COLO668 (cell line): ENCODE results near the gene MGAT3.

Source experiments
- DNase-seq: peaks from one replicate; lab custom pipeline; 2025; ENCODE audit not compliant: unreplicated experiment; lab: John Stamatoyannopoulos, UW

Gene MGAT3

DNA sequence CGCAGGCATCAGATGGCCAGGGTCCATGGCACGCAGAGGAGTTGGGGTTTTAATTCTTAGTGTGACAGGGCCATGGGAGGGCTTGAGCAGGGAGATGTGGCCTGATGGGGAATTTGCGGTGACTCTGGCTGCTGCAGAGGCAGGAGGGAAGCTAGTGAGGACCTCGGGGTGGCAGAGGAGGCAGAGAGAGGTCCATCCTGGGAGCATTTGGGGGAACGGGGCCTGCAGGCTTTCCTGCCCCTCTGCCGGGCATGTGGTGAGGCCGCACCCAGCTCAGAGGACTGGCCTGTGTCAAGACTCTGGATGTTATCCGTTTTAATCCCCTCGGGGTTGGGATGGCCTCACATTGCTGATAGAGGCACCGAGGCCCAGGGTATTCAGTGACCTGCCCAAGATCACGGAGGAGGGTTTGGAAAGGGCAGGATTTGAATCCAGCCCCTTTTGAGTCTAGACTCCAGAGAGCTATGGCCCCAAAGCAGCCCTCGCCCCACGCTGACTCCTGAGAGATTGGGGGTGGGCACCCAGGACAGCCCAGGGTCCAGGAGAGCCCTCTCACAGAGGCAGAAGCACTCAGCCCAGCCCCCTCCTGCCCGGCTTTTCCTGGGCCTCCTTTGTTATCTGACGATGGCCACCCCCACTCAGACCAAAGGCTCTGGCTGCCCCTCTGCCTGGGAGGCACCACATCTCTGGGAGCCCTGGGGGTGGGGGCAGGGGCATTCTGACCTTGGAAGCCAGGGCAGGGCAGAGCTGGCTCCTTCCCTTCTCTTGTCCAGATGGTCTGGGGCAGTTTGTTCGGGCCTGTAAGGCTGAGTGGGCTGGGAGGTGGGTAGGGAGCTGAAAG, 13.9 kb downstream of the MGAT3 start:
- DNase-seq, result no peak

DNA sequence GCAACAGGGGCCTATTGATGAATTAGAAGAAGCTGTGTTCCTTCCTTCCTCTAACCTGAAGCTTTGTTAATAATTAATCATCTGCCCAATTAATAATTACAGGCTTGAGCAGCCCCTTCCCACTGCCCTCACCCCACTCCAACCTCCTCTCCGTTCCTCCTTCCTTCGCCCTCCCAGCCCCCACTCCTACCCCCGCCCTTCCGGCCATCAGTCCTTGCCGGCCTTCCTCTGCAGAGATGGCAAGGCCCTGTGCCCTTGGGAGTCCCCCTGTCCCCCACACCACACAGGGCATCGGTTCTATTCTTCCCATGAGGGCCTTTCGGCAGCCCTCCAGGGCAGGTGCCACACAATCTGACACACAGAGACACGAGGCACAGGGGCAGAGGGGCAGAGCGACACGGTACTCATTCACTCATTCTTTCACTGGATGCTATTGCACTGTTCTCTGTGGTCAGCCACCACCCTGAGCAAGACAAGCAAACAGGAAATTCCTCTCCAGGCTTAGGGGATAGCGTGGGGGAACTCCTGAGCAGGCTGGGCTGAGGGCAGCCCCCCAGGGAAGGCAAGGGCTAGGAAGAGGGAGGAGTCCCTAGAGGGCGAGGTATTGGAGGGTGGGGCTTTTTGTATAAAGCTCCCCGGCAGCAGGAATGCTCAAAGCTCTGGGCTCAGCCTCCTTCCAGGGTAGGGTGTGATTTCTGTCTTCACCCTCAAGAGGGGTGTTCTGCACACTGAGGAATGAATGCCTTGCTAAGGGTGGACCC, 14.7 kb downstream of the MGAT3 start:
- peak; percentile 13 for DNase-seq

DNA sequence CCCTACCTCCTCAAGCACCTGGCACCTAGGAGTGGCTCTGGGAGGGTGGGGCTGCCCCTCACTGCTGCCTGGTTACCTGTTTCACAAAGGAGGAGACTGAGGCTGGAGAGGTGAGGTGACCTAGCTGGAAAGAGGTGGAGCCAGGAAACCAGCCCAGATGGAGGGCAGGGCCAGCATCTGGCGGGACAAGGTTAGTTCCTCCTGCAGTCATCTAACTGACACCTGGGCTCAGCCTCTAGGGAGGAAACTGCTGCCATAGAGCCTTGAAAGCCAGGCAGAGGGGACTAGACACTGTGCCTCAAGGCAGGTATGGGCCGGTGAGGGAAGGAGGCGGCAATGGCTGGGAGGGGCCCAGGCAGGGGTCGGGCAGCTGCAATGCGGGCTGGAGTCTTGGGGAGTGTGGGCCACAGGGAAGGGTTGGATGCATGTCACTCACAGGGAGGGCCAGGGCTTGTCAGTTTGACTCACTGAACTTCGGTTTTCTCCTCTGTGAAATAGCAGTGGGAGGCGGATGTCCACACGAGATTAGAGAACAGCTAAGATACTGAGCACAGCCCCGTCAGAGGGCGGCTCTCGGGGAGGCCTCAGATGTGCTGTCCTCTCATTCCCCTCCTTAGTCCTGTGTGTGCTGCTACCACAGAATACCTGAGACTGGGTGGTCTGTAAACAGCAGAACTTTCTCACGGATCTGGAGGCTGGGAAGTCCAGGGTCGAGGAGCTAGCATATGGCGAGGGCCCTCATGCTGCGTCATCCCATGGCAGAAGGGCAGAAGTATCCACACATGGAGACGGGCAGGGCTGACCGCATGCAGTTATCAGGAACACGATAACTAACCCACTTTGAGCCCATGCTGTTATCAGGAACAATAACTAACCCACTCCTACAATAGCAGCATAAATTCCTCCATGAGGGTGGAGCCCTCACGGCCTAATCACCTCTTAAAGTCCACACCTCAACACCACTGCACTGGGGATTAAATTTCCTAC, 16.1 kb downstream of the MGAT3 start:
- DNase-seq, result peak; percentile 68

DNA sequence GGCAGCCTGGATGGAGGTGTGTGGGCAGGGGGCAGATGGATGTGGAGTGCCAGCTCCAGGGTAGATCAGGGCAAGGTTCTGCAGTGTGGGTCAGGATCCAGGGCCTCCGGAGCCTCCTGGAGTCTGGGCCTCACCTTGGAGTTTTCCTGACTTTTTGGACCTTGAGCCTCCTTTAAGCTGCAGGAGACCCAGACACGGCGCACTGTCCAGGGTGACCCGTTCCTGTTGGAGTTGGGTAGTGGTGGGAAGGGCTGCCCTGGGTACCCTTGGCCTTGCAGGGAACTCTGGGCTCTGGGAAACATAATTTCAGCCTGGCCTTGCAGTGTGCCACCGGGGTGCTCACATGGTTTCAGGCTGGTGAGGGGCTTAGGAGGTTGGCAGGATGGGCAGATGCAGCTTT, 17.0 kb downstream of the MGAT3 start:
- DNase-seq, result no peak

DNA sequence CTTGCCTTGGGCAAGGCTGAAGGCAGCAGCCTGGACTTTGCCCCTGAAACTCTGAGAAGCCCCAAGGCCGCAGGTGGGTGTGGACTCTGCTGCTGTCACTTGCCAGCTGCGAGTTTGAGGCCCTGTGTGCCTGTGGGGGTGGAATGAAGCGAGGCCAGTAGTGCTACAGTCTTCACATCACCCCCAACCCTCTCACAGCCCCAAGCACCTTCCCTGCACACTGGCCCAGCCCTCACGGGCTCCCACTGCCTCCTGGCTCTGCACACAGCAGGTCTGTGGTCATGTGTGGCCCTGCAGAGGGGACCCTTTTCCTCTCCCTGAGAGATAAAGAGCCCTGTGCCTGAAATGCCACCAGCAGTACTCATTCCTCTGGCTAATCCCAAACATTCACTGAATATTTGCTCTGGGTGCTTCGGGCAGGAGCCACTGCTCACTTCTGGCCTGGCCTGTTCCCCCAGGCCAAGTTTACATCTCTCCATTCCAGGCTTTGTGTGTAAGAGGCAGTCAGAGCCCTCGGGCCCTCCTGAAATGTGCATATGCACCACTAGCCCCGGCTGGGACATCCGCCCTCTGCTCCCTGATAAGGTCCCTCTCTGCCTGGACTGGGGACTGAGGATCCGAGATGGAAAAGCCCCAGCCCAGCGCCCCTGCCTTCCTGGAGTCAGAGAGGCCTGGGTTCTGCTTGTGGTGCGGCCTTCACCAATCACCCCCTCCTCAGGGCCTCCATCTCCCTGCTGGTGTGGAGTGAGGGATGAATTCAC, 17.7 kb downstream of the MGAT3 start:
- DNase-seq, result peak; percentile 15

DNA sequence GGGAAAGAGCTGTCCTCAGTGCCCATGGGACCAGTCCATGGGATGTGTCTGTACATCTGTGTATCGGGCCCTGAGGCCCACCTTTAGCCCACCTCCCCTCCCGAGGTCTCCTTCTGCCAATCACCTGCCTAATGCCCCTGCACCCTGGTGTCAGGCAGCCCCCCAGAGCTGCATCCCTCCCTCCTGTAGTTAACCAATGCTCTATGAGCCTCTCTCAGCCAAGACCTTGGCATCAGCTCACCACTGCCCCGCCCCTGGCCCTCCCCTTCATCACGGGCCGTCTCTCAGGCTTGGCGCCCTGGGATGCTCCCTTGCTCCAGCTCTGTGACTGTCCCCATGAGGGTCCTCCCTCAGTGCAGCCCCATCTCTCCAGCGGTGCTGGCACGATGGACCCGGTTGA, 18.5 kb downstream of the MGAT3 start:
- DNase-seq, result no peak

DNA sequence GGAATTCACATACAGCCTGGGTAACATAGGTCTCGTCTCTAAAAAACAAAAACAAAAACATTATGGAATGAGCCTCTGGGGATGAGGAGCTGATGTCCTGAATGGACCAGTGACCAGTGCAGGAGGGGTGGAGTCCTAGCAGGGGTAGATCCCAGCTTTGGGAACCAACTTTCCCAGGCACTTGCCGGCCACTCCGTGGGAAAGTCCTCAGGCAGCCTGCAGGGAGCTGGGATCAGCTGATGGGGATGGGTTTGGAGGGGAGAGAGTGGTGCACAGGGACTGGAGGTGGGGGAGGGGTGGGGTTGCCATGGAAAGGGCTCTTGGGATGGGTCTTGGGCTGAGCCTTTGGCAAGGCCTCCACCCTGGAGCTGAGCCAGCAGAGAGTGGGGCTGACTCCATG, 19.1 kb downstream of the MGAT3 start:
- no peak for DNase-seq

DNA sequence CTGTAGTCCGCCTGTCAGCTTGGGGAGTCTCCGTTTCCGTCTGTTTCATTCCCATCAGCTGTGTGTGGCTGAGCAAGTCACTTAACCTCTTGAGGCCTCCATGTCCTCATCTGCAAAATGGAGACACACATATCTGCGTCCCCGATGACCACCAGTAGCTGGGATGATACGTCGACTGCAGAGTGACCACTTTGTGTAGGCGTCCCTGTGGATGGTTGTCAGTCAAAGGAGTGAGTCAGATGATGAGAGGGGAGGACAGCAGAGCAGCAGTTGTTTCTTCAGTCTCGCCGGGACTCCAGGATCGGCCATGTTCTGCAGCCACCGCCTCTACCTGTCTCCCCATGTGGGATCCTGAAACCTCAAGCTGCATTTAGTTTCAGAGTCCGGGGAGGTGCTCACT, 19.9 kb downstream of the MGAT3 start:
- DNase-seq, result no peak

DNA sequence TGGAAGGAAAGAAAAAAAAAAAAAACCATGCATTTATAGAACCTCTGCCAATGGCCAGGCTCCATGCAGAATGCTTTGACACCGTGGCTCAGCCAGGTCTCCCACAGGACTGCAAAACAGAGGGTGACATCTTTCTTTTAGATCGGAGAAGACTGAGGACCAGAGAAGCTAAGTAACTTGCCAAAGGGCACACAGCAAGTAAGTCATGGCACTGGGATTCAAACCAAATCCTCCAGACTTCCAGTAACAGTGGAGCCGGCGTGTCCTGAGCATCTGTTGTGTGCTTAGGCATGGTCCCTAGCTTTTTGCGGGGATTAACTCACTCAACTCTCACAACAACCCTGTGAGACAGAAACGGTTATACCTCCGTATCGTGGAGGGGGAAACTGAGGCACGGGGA, 20.7 kb downstream of the MGAT3 start:
- no peak for DNase-seq

DNA sequence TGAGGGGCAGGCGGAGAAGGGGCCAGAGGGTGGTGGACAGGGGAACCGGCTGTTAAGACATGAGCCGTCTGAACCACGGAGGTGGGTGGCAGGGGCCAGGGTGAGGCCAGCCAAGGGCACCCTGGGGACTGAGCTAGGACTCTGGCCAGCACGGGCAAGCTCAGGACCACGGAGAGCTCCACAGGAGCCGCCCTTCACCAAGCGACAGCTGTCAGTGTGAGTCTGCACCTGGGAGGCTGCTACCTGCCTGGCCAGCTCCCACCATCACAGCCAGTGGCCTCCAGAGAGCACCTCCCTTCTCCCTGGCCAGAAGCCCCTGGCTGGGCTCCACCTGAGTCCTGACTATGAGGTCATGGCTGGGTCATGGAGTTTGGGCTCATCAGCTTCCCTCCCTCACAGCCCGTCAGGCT, 21.6 kb downstream of the MGAT3 start:
- DNase-seq, result no peak

DNA sequence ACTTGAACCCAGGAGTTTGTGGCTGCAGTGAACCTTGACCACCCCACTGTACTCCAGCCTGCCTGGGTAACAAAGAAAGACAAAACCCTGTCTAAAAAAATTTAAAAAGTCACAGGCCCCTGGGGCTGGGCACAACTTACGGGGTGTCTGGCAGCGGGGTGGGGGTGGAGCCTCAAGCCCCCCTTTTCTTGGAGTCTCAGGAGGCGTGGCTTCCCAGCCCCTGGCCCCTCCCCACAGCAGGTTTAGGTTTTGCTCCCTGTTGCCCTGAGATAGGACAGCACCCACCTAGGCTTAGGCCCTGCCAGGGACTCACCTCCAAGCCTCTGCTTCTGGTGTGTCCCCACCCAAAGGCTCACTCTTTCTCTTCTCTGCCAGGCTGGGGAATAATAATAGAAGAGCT, 22.4 kb downstream of the MGAT3 start:
- DNase-seq, result no peak

DNA sequence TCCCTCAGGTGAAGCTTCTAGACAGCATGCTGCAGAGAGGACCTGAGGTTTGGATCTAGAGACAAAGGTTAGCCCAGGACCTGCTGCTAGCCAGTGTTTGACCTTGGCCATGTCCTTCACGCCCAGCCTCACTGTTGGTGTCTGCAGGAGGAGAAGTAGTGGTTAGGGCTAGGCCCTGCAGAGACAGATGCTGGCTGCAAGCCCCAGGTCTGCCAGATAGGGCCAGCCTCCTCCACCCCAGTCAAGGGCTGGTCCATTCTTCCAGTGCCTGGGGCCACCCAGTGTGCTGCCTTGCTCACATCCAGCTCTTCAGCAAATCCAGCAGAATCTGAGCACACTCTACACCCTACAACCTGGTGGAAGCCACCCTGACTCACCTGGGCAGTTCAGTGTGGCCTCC, 23.7 kb downstream of the MGAT3 start:
- DNase-seq, result no peak

DNA sequence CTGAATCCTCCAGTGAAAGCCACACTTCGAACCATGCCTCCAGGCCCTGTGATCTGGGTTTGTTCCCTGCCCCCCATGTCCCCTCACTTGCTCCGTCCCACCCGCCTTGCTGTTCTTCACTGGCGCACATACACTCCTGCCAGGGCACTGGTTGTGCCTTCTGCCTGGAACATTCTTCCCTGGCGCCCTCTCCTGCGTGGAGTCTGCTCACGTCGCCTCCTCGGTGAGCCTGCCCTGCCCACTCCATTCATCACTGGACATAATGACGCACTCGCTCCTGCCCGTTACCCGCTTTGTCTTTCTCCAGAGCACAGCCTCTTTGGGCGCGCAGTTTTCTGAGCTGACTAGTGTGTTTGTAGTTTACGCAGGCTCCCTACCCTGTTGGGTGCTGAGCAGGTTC, 24.2 kb downstream of the MGAT3 start:
- no peak for DNase-seq

DNA sequence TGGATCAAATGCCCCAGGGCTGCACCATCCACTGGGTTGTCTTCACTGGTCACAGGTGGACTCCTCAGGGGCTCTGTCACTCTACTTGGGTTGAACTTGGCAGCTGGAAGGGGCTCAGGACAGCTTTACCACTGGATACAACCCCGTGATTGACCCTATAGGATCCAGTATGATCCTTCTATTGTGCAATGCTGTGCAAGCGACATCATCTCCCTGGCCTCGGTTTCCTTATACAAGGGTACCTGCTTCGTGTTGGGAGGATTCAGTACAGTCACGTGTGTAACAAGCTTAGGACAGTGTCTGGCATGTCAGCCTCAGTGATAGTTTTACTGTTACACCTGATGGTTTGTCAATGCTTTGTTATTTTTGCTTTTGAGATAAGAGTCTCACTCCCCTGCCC, 24.8 kb downstream of the MGAT3 start:
- DNase-seq, result no peak

DNA sequence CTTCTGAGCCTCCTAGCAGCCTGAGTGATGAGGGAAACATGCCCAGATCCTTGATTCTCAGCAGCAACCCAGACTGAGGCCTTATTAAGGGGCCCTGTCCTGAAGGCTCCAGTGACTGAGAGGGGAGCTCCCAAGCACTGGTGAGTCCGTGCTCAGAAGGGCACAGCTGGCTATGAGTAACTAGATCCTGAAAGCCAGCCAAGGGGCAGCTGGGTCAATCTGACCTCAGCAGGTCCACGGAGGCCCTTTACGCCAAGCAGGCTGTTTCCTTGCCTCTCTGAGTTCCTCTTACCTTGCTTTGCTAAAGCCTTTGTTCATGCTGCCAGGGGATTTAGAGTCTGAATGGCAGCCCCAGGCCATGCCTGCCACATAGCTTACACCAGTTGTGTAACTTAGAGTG, 26.0 kb downstream of the MGAT3 start:
- no peak for DNase-seq

DNA sequence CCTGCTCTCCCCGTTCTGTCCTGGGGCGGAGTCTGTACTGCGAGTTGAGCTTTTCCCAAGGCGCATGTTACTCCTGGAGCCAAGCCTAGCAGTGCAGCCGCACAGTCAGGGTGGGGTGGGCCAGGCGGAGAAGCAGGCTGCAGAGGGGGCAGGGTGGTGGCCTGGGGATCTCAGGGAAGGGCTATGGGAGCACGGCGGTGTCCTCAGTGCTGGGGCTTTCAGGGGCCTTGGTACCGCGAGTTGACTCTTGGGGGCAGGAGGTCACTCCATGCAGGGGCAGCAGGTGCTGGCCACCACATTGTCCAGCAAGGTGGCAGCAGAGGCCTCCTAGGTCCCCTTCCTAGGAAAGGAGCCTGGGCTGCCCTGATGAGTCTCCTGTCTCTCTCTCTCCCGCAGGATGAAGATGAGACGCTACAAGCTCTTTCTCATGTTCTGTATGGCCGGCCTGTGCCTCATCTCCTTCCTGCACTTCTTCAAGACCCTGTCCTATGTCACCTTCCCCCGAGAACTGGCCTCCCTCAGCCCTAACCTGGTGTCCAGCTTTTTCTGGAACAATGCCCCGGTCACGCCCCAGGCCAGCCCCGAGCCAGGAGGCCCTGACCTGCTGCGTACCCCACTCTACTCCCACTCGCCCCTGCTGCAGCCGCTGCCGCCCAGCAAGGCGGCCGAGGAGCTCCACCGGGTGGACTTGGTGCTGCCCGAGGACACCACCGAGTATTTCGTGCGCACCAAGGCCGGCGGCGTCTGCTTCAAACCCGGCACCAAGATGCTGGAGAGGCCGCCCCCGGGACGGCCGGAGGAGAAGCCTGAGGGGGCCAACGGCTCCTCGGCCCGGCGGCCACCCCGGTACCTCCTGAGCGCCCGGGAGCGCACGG, 30.4 kb downstream of the MGAT3 start:
- no peak for DNase-seq

DNA sequence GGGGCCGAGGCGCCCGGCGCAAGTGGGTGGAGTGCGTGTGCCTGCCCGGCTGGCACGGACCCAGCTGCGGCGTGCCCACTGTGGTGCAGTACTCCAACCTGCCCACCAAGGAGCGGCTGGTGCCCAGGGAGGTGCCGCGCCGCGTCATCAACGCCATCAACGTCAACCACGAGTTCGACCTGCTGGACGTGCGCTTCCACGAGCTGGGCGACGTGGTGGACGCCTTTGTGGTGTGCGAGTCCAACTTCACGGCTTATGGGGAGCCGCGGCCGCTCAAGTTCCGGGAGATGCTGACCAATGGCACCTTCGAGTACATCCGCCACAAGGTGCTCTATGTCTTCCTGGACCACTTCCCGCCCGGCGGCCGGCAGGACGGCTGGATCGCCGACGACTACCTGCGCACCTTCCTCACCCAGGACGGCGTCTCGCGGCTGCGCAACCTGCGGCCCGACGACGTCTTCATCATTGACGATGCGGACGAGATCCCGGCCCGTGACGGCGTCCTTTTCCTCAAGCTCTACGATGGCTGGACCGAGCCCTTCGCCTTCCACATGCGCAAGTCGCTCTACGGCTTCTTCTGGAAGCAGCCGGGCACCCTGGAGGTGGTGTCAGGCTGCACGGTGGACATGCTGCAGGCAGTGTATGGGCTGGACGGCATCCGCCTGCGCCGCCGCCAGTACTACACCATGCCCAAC, 31.2 kb downstream of the MGAT3 start:
- no peak for DNase-seq

DNA sequence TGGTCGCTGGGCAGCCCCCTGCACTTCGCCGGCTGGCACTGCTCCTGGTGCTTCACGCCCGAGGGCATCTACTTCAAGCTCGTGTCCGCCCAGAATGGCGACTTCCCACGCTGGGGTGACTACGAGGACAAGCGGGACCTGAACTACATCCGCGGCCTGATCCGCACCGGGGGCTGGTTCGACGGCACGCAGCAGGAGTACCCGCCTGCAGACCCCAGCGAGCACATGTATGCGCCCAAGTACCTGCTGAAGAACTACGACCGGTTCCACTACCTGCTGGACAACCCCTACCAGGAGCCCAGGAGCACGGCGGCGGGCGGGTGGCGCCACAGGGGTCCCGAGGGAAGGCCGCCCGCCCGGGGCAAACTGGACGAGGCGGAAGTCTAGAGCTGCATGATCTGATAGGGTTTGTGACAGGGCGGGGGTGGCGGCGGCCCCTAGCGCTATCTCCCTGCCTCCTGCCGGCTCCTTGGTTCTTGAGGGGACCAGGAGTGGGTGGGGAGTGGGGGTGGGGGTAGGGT, 31.8 kb downstream of the MGAT3 start:
- DNase-seq, result no peak
